Endothelial cell of umbilical vein (primary cell): ENCODE measurements around the gene RAI1. TPM values are rescaled to one million over a fixed set of nuclear protein-coding genes. Genes with fewer than 3 reads are reported as not detected.

Source experiments
- BruUV-seq: library from RNA; stranded (reverse); fragments of 400-500 nt; replicated peaks from 2 replicates; lab custom pipeline; 2021; lab: Mats Ljungman, UMichigan
- CTCF ChIA-PET: fragments of 300-600, 350-600 bp; sonication (Branson Sonifier 250); formaldehyde crosslinking; loops from one replicate; lab custom pipeline; 2021; ENCODE audit warnings: antibody characterized with exemption, inconsistent platforms; lab: Charles Lee
- POLR2A ChIA-PET: fragments of 300-600, 350-600 bp; sonication (Branson Sonifier 250); formaldehyde crosslinking; loops from one replicate; lab custom pipeline; 2021; ENCODE audit warnings: antibody characterized with exemption, inconsistent platforms; lab: Charles Lee
- DNase-seq: peaks from one replicate; pipeline ENCODE4 v3.0.0-alpha.2; 2011; ENCODE audit warnings: low read depth, low spot score
- FAIRE-seq: peaks from 2 replicates; lab custom pipeline; 2011; peaks lifted over from hg19 to GRCh38; lab: Jason Lieb, UNC
- H2AFZ ChIP-seq: 2 replicates; pipeline ENCODE4 v1.6.0; 2012; ENCODE audit warnings: low read depth, low read length, control low read depth, inconsistent platforms
- H3K27ac ChIP-seq: 2 replicates; pipeline ENCODE4 v1.5.1; 2011; ENCODE audit warnings: low read depth, mild to moderate bottlenecking, control low read depth, low read length, moderate library complexity; ENCODE audit not compliant: insufficient read depth
- H3K27me3 ChIP-seq, 2 experiments: 2 replicates each; pipeline versions ENCODE4 v1.6.0 to v1.6.1; 2011; ENCODE audit warnings: low read length in 2 of 2, mixed read lengths in 1 of 2; ENCODE audit not compliant: control insufficient read depth in 2 of 2, insufficient read depth in 2 of 2
- H3K36me3 ChIP-seq, 2 experiments: 2 replicates in 1 of 2; 3 replicates in 1 of 2; pipeline ENCODE4 v1.5.1; 2011; ENCODE audit warnings: low read length in 2 of 2, mild to moderate bottlenecking in 1 of 2, moderate library complexity in 1 of 2; ENCODE audit not compliant: control insufficient read depth in 2 of 2, insufficient read depth in 2 of 2; ENCODE audit errors: extremely low read depth in 1 of 2
- H3K4me1 ChIP-seq: 3 replicates; pipeline ENCODE4 v1.5.1; 2011; ENCODE audit warnings: mild to moderate bottlenecking, low read length; ENCODE audit not compliant: control insufficient read depth, insufficient read depth; ENCODE audit errors: extremely low read depth
- H3K4me2 ChIP-seq: 2 replicates; pipeline ENCODE4 v1.6.1; 2011; ENCODE audit warnings: low read length, control low read depth, mixed read lengths; ENCODE audit not compliant: insufficient read depth
- H3K4me3 ChIP-seq, 3 experiments: fragments of 200-600 bp in 1 of 3; sonication (generic), shearing (Covaris generic) in 1 of 3; replicated peaks in 1 of 3; 2 replicates each; pipeline ENCODE4 v1.5.1; 2011 to 2016; ENCODE audit warnings: control low read depth in 3 of 3, low read length in 3 of 3, mild to moderate bottlenecking in 2 of 3, inconsistent platforms in 1 of 3, low read depth in 1 of 3, moderate library complexity in 1 of 3; ENCODE audit not compliant: insufficient read depth in 1 of 3
- H3K79me2 ChIP-seq: 2 replicates; pipeline ENCODE4 v1.6.0; 2012; ENCODE audit warnings: low read length, inconsistent platforms; ENCODE audit not compliant: control insufficient read depth, insufficient read depth
- H3K9ac ChIP-seq: replicated peaks from 2 replicates; pipeline ENCODE3; 2011; ENCODE audit warnings: low read length, control low read depth; ENCODE audit not compliant: insufficient read depth; ENCODE audit errors: extremely low read depth
- H3K9me1 ChIP-seq: replicated peaks from 3 replicates; pipeline ENCODE4 v1.6.0; 2011; ENCODE audit warnings: mild to moderate bottlenecking, low read length; ENCODE audit not compliant: control insufficient read depth, insufficient read depth; ENCODE audit errors: extremely low read depth
- H3K9me3 ChIP-seq: replicated peaks from 2 replicates; pipeline ENCODE4 v1.5.1; 2012; ENCODE audit warnings: low read length, inconsistent platforms; ENCODE audit not compliant: control insufficient read depth, insufficient read depth
- H4K20me1 ChIP-seq: replicated peaks from 2 replicates; pipeline ENCODE3; 2011; ENCODE audit warnings: mild to moderate bottlenecking, low read length; ENCODE audit not compliant: control insufficient read depth, insufficient read depth; ENCODE audit errors: extremely low read depth
- CTCF ChIP-seq, 2 donors: IDR thresholded peaks; 1 replicate in 1 of 2; 2 replicates in 1 of 2; pipeline ENCODE4 v1.5.1; 2011; ENCODE audit warnings: low read length in 2 of 2, mild to moderate bottlenecking in 2 of 2, moderate library complexity in 2 of 2, control low read depth in 1 of 2, inconsistent platforms in 1 of 2, low read depth in 1 of 2; ENCODE audit not compliant: insufficient read depth in 1 of 2; ENCODE audit errors: extremely low read depth in 1 of 2
- EZH2 ChIP-seq: IDR thresholded peaks from 2 replicates; pipeline ENCODE4 v1.6.1; 2012; ENCODE audit warnings: borderline replicate concordance, low read depth, mild to moderate bottlenecking, moderate library complexity, low read length, inconsistent platforms; ENCODE audit not compliant: severe bottlenecking
- FOS ChIP-seq: IDR thresholded peaks from 2 replicates; pipeline ENCODE4 v1.6.1; 2011; ENCODE audit warnings: mild to moderate bottlenecking, low read length, moderate library complexity, borderline replicate concordance; ENCODE audit not compliant: insufficient read depth
- GATA2 ChIP-seq: IDR thresholded peaks from 2 replicates; pipeline ENCODE4 v1.7.0; 2011; ENCODE audit warnings: low read depth, mild to moderate bottlenecking, moderate library complexity, mixed read lengths, low read length; ENCODE audit not compliant: insufficient read length, insufficient read depth
- JUN ChIP-seq: IDR thresholded peaks from 2 replicates; pipeline ENCODE4 v1.6.1; 2011; ENCODE audit warnings: borderline replicate concordance, low read depth; ENCODE audit not compliant: insufficient read length, insufficient read depth
- MAX ChIP-seq: IDR thresholded peaks from 2 replicates; pipeline ENCODE4 v1.6.1; 2011; ENCODE audit not compliant: insufficient read depth, insufficient read length
- POLR2A ChIP-seq: IDR thresholded peaks from 2 replicates; pipeline ENCODE4 v1.6.1; 2012; ENCODE audit warnings: low read depth, mild to moderate bottlenecking, control low read depth, low read length
- POLR2AphosphoS5 ChIP-seq: IDR thresholded peaks from 2 replicates; pipeline ENCODE4 v1.6.1; 2012; ENCODE audit warnings: low read depth, mild to moderate bottlenecking, control low read depth, low read length, moderate library complexity; ENCODE audit not compliant: insufficient read depth
- dilution Hi-C: fragments of 300-500 bp; cut with MboI; formaldehyde crosslinking; loops from one replicate; pipeline ENCODE4 v1.15.0; 2019; ENCODE audit warnings: low sequenced_read_pairs; ENCODE audit not compliant: extremely low pct_ligation_motif_present
- intact Hi-C: fragments of 100-400 bp; cut with micrococcal nuclease; formaldehyde crosslinking; loops from one replicate; pipeline ENCODE4 v1.10.0; 2022
- polyA plus RNA-seq, 4 experiments: library from polyadenylated mRNA; depleted of rRNA in 3 of 4; stranded (reverse) in 3 of 4; unstranded in 1 of 4; fragments of >200 nt; gene quantifications; 2 replicates each; pipeline versions ENCODE4 v1.2.1 to v1.2.3, GENCODE V29; 2011 to 2012; ENCODE audit warnings: missing spikeins in 1 of 4
- total RNA-seq: library from RNA; stranded (reverse); gene quantifications from 2 replicates; pipeline ENCODE4 v1.2.3, GENCODE V29; 2021

RAI1 gene
- total and polyA plus RNA-seq, 2 donors (not counting 3 experiments of a cell fraction or from before 2014, with no cell fraction given): 7.8 to 43.3 TPM

DNA sequence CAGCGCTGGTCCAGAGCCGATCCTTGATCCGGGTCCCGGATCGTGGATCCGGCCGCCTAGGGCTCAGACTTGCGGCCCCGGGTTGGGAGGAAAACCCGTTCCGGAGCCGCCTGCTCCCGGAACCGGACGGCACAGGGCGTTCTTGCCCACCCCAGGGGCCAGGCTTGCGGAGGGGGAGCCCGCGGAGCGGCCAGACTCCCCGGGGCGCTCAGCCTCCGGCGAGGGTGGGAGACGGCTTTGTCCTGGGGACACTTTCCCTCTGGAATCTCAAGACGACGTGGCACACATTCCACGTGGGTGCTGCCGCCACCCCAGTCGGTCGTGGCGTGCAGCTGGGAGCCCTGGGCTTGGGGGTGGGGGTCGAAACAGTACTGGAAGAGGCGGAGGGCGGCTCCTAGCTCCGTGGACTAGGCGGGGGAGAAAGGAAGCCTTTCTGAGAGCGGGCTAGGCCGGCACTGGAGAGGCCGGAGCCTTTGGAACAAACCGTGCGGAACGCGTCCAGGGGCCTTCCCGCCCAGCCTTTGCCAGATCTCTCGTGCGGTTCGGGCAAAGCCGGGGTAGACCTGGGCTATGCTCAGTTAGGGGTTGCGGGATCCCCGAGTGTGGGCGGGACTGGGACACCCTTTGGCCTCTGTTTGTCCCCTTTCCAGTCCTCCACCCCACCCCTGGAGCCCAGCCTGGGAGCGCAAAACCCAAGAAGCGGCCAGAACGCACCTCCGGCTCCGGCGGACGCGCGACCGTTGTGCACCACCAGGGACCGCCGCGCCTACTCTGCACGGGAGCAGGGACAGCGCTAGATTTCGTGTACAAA, 129.0 kb downstream of the RAI1 start:
- Histone ChIP-seq H3K9me3 (no peaks in the 10 kb centered on the region), H3K36me3 (peaks cover 8 to 24% of the 10 kb centered on the region in 2 experiments), H3K4me1 (peaks cover 3% of the 10 kb centered on the region), H3K9me1 (no peaks in the 10 kb centered on the region), H3K9ac (no peak overlapping the region), H4K20me1 (no peaks in the 10 kb centered on the region), H3K4me3 (no peak overlapping the region), H3K4me2 (no peak overlapping the region), H3K27ac (no peak overlapping the region), H3K27me3 (no peaks in the 10 kb centered on the region), H2AFZ (no peak overlapping the region), H3K79me2 (no peaks in the 10 kb centered on the region)
- CTCF ChIA-PET: interaction anchor here (0.6 to 8.9 kb wide), 6 partner anchors 20 to 463 kb away, joined by 3 to 68 read pairs (median 6); no protein-coding TSS in a partner anchor
- DNase-seq: no peak
- POLR2A ChIA-PET: no interaction called here
- intact Hi-C loops (loop anchor here (1.0 kb wide), 1 partner anchor 26 kb away; the partner anchor contains the start of gene SREBF1), dilution Hi-C loops (no loop called here)
- TF ChIP-seq JUN (no peak), MAX (no peak), CTCF (IDR thresholded peaks at IDR 0.05; ENCODE audit: extremely low read depth in 1 of 2, insufficient read depth in 1 of 2, low read depth in 1 of 2, low read length in 2 of 2) (no peak), POLR2A (no peak), POLR2AphosphoS5 (no peak), EZH2 (no peak), GATA2 (no peak), FOS (no peak)
- no TSS peak for BruUV-seq
- peak; percentile 76 for FAIRE-seq
